ENCODE results near the gene CALHM1. TPM values are rescaled to one million over a fixed set of nuclear protein-coding genes. Genes with fewer than 3 reads are reported as not detected.

Gene CALHM1, protein sequence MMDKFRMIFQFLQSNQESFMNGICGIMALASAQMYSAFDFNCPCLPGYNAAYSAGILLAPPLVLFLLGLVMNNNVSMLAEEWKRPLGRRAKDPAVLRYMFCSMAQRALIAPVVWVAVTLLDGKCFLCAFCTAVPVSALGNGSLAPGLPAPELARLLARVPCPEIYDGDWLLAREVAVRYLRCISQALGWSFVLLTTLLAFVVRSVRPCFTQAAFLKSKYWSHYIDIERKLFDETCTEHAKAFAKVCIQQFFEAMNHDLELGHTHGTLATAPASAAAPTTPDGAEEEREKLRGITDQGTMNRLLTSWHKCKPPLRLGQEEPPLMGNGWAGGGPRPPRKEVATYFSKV
- total RNA-seq (2021; fragmentation: NEBNext Ultra II Directional; extraction: Animal tissue kit (Norgen Biotek cat#: 25700)) (0.34 TPM in 1 of 2 replicates, not detected in the other), polyA plus RNA-seq (2011; rRNA removed) (0.29 and 0.49 TPM in 2 replicates), polyA minus RNA-seq (2011; rRNA and poly(A)+ RNA removed) (0.25 and 0.37 TPM in 2 replicates)
- polyA plus RNA-seq (2011; cell fraction: cytosol; rRNA removed), result 0.43 TPM
- 0.46 TPM for polyA plus RNA-seq (2011; cell fraction: nucleus; rRNA removed)
- polyA plus RNA-seq (2012, experiment 1 of 2), result 0.18 to 0.40 TPM (median 0.36 TPM) in 4 replicates
- polyA plus RNA-seq (2012, experiment 2 of 2), result 0.21 TPM
- polyA plus RNA-seq (2013, experiment 1 of 2), result 0.26 TPM
- 0.37 TPM for polyA plus RNA-seq (2013, experiment 2 of 2)
- not detected for polyA minus RNA-seq (2011; cell fraction: cytosol; rRNA and poly(A)+ RNA removed)
- 1.4 TPM for polyA minus RNA-seq (2011; cell fraction: nucleus; rRNA and poly(A)+ RNA removed)
- long read RNA-seq, experiment 1, result 0 reads
- long read RNA-seq, experiment 2, result 0 reads

DNA sequence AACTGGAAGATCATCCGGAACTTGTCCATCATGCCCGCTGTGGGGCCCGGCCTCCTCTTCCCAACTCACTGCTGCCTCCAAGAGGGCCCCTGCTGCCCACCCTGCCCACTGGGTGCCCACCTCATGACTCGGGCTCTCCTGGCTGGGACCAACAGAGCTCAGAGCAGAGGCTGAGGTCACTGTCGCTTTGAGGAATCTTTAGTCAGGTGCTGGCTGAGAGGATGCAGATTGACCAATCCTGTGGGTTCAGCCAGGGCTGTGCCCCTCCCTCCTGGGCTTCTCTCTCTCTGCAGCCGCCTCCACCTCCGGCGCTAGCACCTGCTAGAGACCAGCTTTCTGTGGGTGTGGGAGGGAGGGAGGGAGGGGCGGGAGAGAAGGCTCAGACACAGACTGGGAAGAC lies at the start of gene CALHM1:
CALHM1 (minus strand) TSS at position 181 of the 400 bp plus-strand sequence; CDS start at position 32, 149 bp downstream.
- Histone ChIP-seq H3K4me2 (ENCODE audit: insufficient read depth in 1 of 2, low read depth in 2 of 2, low read length in 2 of 2) (no peak within 1 kb of the TSS; a peak in 1 of 4 replicates), H3K23ac (ENCODE audit: insufficient read length) (no peak within 1 kb of the TSS), H3K23me2 (ENCODE audit: low read depth, low read length) (no peaks in the 10 kb centered on the region), H2AFZ (ENCODE audit: low read length) (peak within 1 kb of the TSS; percentile 86; the same call in 1 of the 2 replicates), H2BK5ac (ENCODE audit: low read depth, low read length) (no peak within 1 kb of the TSS; the same call in 1 of the 2 replicates), H2BK12ac (ENCODE audit: low read depth, low read length) (peak within 1 kb of the TSS; percentile 75; the same call in 1 of the 2 replicates), H4K20me1 (replicated peaks in 1 of 2; ENCODE audit: control insufficient read depth in 1 of 2, insufficient read depth in 2 of 2, low read length in 2 of 2) (no peaks in the 10 kb centered on the region), H2BK20ac (ENCODE audit: low read length) (no peak within 1 kb of the TSS), H3K4me1 (replicated peaks in 1 of 4; ENCODE audit: control insufficient read depth in 3 of 4, insufficient read depth in 4 of 4, low read length in 3 of 4) (peaks cover 0 to 8% (median 7%) of the 10 kb centered on the region in 4 experiments; a peak in 4 of 7 replicates), H3K79me1 (ENCODE audit: low read depth, low read length) (no peaks in the 10 kb centered on the region), H3K79me2 (ENCODE audit: control insufficient read depth in 1 of 2, insufficient read depth in 2 of 2, low read length in 2 of 2) (no peaks in the 10 kb centered on the region), H3K36me3 (ENCODE audit: control insufficient read depth in 2 of 4, insufficient read depth in 4 of 4, low read length in 3 of 4) (no peaks in the 10 kb centered on the region), H3K9ac (replicated peaks in 1 of 4; ENCODE audit: extremely low read depth in 1 of 4, low read depth in 3 of 4, low read length in 3 of 4) (no peak within 1 kb of the TSS), H3K56ac (replicated peaks; ENCODE audit: insufficient read length, low read depth, low read length) (no peak within 1 kb of the TSS), H4K8ac (ENCODE audit: extremely low read depth, insufficient read depth, low read length) (peak within 1 kb of the TSS; percentile 79), H3K9me3 (ENCODE audit: insufficient read depth in 2 of 2, low read depth in 1 of 2, low read length in 1 of 2) (no peaks in the 10 kb centered on the region), H3K4ac (replicated peaks; ENCODE audit: insufficient read length, low read depth, low read length) (no peak within 1 kb of the TSS), H4K5ac (ENCODE audit: insufficient read length, low read depth, low read length) (peak within 1 kb of the TSS; percentile 6), H4K91ac (replicated peaks; ENCODE audit: insufficient read length, low read length) (no peak within 1 kb of the TSS), H2AK5ac (ENCODE audit: low read depth, low read length) (0 out of 2 replicates have a peak within 1 kb of the TSS, but pooled peaks have one; percentile 39), H2BK120ac (replicated peaks; ENCODE audit: low read depth, low read length) (no peak within 1 kb of the TSS), H3K18ac (ENCODE audit: extremely low read depth, low read length) (0 out of 2 replicates have a peak within 1 kb of the TSS, but pooled peaks have one; percentile 48), H3K27ac (ENCODE audit: low read depth, low read length) (no peak within 1 kb of the TSS), H2BK15ac (ENCODE audit: low read length) (peak within 1 kb of the TSS; percentile 46; the same call in 1 of the 2 replicates), H3K27me3 (replicated peaks in 1 of 4; ENCODE audit: control insufficient read depth in 3 of 4, extremely low read depth in 1 of 4, insufficient read depth in 3 of 4, low read length in 3 of 4) (no peaks in the 10 kb centered on the region), H3K14ac (ENCODE audit: insufficient read length) (no peak within 1 kb of the TSS), H3K4me3 (ENCODE audit: extremely low read depth in 1 of 4, insufficient read depth in 2 of 4, low read depth in 3 of 4, low read length in 4 of 4) (no peak within 1 kb of the TSS)
- no peak for DNase-seq (ENCODE audit: low read depth in 1 of 2, low spot score in 2 of 2)
- no peak for FAIRE-seq
- ChIA-PET POLR2A (ENCODE audit: partially characterized antibody) (interaction anchor here (0.7 kb wide), 1 partner anchor 13 kb away, joined by 3 read pairs; no protein-coding TSS in a partner anchor), CTCF (ENCODE audit: partially characterized antibody) (interaction anchor here (0.7 to 6.0 kb wide), 5 partner anchors 17 to 106 kb away, joined by 3 to 39 read pairs (median 5); no protein-coding TSS in a partner anchor)
- WGBS, 2 experiments (ENCODE audit: extremely low coverage in 1 of 2, insufficient coverage in 1 of 2, insufficient read length in 1 of 2, insufficient replicate concordance in 2 of 2, low coverage in 1 of 2, low lambda C conversion rate in 2 of 2, missing lambda C conversion rate in 1 of 2), result 71% methylated on average over 4 of the region's 9 CpGs; no CpG with 5 or more reads in 1 of the 2 experiments
- TF ChIP-seq, protein P1, sequence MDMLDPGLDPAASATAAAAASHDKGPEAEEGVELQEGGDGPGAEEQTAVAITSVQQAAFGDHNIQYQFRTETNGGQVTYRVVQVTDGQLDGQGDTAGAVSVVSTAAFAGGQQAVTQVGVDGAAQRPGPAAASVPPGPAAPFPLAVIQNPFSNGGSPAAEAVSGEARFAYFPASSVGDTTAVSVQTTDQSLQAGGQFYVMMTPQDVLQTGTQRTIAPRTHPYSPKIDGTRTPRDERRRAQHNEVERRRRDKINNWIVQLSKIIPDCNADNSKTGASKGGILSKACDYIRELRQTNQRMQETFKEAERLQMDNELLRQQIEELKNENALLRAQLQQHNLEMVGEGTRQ (IDR thresholded peaks at IDR 0.05; ENCODE audit: low read length), result peak; percentile 22; the same call in 1 of the 2 replicates
- TF ChIP-seq, protein P2, sequence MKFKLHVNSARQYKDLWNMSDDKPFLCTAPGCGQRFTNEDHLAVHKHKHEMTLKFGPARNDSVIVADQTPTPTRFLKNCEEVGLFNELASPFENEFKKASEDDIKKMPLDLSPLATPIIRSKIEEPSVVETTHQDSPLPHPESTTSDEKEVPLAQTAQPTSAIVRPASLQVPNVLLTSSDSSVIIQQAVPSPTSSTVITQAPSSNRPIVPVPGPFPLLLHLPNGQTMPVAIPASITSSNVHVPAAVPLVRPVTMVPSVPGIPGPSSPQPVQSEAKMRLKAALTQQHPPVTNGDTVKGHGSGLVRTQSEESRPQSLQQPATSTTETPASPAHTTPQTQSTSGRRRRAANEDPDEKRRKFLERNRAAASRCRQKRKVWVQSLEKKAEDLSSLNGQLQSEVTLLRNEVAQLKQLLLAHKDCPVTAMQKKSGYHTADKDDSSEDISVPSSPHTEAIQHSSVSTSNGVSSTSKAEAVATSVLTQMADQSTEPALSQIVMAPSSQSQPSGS (IDR thresholded peaks at IDR 0.05; ENCODE audit: low read length), result no peak
- no peak for TF ChIP-seq GTF2F1 (IDR thresholded peaks at IDR 0.05; ENCODE audit: borderline replicate concordance, low read depth, low read length)

Measured in H1 (cell line).